GM21390 (cell line): ENCODE results near the gene TTBK1.
"Not testable (repeated sequence)": the region's sequence is repeated elsewhere in the genome, so short reads cannot be mapped to it uniquely, and the experiment has no call there.

Source experiments
- ATAC-seq: cut with Tn5 transposase; IDR thresholded peaks from one replicate; pipeline ENCODE4 v1.9.1; 2021; ENCODE audit not compliant: unreplicated experiment

The TTBK1 gene

DNA sequence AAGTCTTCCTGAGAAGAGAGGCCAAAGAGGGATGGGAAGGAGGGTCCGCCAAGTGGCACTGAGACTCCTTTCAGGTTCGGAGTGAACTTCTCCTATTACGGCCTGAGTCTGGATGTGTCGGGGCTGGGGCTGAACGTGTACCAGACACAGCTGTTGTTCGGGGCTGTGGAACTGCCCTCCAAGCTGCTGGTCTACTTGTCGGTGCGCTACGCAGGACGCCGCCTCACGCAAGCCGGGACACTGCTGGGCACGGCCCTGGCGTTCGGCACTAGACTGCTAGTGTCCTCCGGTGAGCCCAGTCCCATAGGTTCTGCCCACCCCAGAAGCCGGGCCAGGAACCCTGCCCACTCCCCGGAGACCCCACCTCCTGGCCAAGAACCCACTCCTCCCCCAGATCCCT, 58.8 kb downstream of the TTBK1 start:
- no peak for ATAC-seq

DNA sequence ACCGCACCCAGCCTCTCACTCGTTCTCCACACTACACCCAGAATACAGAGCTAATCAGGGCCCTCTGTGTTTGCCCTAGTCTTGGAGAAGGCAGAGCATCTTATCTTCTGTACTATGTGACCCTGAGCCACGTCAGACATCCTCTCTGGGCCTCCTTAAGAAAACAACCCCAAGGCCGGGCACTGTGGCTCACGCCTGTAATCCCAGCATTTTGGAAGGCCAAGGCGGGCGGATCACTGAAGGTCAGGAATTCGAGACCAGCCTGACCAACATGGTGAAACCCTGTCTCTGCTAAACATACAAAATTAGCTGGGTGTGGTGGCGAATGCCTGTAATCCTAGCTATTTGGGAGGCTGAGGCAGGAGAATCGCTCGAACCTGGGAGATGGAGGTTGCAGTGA, 59.7 kb downstream of the TTBK1 start:
- ATAC-seq: not testable (repeated sequence)

DNA sequence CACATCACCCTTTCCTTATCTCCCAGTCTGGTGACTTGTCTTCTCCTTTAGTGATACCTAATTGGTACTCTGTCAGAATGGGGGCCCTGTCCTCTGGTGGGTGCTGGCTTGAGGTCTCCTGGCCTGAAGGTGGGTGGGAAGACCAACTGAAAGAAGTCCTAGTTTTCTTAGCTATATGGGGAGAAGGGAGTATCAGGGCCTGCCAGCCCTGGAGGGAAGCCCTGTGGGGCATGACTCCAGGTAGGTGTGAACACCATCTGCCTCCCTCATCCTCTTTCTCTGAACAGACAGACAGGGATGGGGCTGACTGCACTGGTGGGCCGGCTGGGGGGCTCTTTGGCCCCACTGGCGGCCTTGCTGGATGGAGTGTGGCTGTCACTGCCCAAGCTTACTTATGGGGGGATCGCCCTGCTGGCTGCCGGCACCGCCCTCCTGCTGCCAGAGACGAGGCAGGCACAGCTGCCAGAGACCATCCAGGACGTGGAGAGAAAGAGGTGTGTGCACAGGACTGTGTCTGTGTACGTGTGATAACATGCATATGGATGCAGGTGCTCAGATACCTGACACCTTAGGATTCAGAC, 60.6 kb downstream of the TTBK1 start:
- ATAC-seq: no peak

DNA sequence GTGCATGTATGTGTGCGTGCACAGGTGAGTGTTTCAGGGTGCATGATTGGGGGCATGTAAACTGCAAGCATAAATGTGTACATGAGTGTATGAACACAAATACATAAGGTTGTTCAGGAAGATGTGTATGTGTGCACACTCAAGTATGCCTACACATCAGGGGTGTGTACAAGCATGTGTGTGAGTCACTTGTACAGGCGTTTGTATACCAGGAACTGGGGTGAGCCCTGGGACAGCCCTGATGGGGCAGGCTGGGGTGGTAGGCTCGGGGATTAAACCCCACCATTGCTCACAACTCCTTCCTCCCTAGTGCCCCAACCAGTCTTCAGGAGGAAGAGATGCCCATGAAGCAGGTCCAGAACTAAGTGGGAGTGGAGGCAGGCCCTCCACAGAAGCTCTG, 61.1 kb downstream of the TTBK1 start:
- ATAC-seq: no peak

DNA sequence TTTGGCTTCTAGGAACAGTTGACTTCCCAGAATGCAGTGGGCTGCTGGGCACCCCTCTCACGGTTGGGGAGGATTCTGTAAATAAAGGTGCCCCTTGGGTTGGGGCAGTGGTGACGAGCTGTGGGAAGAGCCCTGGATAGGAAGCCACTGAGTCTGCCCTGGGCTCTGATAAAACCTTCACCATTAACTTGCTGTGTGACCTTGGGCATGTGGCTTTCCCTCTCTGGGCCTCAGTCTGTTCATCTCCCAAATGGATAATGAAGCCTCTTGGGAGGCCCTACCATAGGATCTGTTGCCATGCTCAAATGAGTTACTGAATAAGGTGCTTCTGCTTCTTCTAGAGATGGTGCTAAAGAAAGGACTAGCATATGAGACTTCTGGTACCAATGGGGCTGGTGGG, 61.6 kb downstream of the TTBK1 start:
- ATAC-seq: no peak

DNA sequence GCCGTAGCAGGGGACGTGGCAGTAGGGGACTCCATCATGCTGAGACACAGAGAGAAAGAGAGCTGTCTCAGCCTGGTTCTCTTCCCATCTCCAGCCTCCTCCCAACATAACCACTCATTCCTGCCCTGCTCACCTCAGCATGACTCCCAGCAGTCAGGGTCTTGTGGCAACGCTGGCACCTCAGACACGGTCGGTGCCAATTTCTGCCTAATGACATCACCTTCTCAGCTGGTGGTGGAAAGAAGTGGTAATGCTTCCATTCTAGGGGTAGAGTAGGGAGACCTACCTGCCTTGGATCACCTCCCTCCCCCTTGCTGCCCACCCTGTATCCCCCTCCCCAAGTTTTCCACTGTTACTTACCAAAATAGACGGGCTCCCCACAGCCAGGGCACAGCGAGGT, 62.8 kb downstream of the TTBK1 start:
- no peak for ATAC-seq

DNA sequence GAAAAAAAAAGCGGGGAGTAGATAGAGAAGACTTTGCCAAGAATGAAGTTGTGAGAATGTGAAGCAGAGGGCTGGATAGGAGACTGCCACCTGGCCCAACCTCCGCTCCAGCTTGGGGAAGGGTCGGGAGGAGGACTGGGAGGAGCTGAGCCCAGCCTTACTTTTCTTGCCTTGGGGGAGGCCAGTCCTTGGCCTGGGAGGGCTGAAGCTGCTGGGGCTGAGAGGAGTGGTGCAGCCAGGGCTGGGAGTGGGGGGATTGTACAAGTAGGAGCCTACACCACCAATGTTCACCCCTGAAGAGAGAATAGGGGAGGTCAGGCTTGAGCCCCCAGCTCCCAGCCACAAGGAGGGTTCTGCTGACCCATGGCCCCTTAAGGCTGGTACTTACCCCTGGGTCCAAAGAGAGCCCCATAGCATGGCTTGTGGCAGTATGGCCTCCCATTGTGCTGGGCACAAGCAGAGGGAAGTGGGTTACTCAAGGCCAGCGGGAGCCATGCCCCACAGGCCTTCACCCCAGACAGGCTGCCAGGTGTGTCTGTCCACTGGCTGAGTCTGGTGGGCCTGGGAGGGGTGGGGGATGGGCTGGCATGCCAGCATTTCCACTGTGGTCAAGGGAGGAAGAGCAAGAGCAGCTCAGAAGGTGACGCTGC, 64.3 kb downstream of the TTBK1 start:
- no peak for ATAC-seq

DNA sequence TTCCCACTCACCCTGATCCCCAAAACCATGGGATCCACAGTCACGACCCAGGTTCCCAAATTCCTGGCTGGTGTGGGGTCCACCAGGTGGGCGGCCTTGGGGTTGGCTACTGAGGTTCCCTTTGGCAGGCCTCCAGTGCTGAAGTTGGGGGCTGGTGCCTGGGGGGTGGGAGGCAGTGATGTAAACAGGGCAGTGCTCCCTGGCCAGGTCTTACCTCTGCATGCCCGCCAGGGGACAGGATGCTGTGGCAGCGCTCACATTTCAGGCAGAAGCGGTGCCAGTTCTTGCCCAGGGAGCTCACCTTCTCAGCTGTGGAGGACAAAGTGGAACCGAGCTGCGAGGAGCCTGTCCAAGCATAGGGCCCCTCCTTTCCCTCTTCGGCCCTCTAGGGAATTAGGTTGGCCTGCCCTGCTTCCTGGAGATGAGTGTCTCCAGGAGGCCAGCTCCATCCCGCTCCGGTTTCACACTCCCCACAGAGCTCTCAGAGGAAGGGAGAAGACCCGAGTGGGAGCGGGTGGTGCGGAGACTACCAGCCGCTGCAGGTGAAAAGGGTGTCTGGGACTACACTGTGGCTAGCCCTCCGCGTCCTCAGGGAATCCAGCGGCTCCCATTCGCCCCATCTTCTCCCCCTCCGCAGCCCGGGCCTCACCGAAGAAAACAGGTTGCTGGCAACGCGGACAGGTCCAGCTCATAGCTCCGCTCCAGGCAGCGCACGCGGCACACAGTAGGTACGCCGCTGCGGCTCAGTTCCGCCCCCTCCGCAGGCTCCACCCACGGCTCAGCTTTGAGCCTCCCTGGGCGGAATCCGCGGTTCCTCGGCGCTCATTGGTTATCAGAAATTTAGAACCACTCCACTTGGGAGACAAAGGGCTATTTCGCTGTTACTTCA, 65.1 kb downstream of the TTBK1 start, which contains the start of gene CRIP3:
CRIP3 (minus strand) TSS at position 726 of the 889 bp plus-strand sequence; CDS start at position 692, 34 bp downstream.
- ATAC-seq: no peak

DNA sequence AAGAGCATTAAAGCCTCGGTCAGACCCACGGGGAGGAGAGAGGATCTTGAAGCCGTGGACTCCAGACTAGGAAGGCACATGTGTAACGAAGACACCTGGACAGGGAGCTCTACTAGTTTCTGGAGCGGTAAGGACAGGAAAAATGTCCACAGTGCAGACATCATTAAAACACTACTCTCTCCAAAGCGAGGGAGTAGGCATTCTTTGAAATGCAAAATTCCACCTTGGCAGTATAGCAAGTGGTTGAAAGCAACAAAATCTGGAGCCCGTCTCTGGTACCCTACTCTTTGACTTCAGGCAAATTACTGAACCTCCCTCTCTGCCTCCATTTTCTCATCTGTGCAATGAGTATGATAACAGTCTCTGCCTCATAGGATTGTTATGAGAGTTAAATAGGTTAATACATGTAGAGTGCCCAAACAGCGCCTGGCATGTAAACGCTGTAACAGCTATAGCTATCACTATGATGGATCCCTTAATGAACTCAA, 65.8 kb downstream of the TTBK1 start:
- no peak for ATAC-seq

DNA sequence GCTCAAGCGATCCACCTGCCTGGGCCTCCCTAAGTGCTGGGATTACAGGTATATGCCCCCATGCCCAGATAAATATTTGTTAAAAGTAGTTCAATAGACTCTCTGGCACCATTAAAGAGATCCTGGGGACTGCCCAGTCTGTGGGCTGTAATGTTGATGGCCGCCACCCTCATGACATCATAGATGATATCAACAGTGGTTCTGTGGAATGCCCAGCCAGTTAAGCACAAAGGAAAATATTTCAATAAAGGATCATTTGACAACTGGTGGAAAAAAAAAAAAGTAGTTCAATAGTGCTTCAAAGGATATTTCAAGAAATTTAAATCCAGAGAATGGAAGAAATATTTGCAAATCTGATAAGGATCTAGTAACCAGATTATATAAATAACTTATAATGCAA, 66.9 kb downstream of the TTBK1 start:
- ATAC-seq: no peak

DNA sequence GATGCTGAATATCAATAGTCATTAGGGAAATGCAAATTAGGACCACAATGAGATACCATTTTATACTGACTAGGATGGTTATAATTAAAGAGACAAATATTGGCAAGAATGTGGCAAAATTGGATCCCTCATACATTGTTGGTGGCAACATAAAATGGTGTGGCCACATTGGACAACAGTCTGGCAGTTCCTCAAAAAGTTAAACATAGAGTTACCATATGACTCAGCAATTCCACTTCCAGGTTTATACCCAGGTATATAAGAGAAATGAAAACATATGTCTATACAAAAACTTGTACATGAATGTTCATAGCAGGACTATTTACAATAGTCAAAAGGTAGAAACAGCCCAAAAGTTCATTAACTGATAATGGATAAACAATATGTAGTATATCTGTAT, 67.3 kb downstream of the TTBK1 start:
- no peak for ATAC-seq

DNA sequence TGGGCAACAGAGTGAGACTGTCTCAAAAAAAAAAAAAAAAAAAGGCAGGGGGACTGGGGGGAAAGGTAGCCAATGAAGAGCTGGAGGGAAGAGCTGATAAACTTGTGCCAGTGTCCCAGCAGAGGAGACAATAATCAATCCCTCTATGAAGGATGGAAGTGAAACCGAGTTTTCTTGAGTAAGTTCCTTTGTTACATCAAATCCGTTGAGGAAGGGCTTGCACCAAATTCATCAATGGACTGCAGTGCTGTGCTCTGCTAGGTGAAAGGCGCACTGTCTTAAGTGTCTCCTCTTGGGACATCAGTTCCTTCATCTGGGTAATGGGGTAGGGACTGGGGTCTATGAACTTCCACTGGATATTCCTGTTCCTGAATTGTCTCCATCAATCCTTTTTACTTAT, 68.4 kb downstream of the TTBK1 start:
- no peak for ATAC-seq

DNA sequence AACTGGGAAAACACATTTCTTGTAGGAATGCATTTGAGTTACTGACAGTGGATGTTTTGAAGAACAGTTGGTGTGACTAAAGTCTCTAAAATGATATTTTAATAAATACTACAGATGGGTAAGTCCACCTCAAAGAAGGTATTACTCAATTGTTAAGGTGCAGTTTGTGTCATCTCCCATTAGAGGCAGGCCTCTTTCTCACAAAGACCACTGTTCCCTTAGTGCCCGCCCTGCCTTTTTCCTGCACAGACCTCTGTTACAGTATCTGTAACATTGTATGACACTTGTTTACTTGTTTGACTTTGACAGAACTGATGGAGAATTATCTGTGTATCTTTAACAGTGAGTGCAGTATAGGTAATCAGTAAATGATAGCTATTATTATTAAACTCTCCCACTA, 70.5 kb downstream of the TTBK1 start:
- no peak for ATAC-seq

DNA sequence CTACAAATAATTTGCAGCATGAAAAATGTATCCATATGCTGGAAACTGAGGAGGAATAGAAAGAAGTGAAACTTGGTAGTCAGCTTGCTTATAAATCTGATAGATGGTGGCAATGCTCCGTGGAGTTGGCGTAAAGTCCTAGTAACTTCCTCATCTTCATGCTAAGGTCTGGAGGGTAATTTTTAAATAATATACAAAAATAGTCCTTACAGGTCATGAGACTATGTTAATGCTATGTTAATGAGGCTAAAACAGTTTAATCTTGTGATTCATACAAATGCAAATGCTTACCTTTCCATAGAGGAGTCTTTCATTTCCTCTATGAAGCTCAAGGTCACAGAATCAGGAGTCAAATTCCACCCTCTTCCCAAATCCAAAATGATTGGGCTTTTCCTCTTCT, 74.7 kb downstream of the TTBK1 start:
- no peak for ATAC-seq

DNA sequence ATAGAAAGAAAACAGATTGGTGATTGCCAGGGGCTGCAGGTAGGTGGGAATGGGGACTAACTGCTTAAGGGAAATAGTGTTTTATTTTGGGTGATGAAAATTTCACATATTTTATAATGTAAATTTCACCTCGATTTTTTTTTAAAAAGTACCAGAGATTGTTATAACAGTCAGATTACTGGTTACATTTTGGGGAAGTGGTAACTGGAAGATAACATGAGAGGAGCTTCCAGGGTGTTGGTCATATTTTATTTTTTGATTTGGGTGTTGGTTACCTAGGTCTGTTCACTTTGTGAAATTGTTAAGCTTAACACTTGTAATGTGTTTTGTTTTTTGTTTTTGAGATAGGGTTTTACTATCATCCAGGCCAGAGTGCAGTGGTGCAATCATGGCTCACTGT, 82.6 kb downstream of the TTBK1 start:
- no peak for ATAC-seq

DNA sequence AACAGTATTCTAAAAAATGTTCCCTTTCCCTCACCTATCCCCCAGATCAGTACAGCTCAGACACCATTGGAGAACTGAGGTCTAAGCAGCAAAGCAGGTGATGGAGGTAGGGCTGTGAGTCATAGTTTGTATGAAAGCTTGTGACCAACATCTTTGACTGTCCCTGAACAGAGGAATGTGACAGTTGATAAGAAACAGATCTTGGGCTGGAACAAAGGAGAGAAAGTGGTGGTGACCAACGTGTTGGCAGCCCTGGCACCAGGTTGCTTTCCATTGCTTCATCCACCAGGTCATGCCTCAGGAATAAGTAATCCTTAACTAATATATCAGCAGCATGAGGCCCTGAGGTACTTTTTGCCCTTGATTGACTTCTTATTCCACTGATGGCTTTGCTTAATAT, 85.2 kb downstream of the TTBK1 start:
- no peak for ATAC-seq

DNA sequence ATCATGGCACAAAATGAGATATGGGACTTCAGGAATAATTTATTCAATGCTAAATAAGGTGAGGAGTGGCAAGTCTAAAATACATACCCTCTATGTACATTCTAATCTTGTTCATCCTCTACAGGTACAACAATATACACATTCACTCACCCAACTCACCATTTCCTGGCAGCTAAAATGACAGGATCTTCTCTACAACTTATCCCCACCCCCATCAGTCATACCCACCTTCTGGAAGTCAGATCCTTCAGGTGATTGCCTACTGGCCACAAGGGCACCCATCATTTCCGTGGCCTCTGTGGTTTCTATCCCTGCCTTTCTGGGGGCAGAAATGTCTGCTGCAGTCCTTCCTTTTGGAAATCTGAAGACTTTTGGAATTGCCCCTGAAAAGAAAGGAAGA, 88.2 kb downstream of the TTBK1 start:
- ATAC-seq: no peak

DNA sequence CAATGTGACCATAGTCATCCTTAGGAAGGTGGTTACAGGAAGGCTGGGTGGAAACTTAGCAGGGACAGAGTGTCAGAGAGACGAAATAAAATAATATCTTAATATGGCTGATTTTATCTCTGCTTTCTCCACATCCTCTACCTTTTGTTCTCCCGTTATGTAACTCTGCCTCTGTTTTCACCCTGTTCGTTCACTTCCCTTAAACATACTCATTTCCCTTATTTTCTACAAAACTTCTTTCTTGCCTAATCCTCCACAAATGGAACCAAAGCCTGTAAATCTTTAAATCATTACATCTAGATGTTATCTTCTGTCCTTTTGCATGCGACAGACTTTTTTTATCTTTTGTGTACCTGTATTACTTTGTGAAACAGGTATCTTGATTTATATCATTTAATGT, 88.6 kb downstream of the TTBK1 start:
- ATAC-seq: no peak

DNA sequence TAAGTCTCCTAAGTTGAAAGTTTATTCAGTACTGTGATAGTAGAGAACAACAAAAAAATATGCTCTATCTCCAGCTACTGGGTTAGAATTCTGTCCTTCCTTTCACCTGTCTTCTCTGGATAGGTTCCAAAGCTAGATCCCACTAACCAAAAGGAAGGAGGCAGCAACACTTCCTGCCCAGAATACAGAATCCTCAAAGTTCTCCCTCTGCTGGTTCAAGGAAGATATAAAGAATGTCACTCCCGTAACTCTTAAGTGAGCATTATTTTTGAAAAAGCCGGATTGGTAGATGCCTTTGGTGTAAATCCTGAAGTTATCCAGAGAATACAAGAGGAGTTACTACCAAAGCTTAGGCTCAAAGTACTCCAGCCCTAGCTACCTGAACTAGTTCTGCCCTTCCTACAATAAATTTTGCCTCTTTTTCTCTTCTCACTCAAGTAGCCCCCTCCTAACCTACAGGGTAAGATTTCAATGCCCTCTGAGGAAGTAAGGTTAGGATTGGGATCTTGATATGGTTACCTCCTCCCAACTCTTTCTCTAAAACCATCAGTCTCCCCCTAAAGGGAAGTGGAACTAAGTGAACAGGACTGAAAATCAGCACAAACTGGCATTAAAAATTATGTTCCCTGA, 91.3 kb downstream of the TTBK1 start:
- ATAC-seq: no peak

DNA sequence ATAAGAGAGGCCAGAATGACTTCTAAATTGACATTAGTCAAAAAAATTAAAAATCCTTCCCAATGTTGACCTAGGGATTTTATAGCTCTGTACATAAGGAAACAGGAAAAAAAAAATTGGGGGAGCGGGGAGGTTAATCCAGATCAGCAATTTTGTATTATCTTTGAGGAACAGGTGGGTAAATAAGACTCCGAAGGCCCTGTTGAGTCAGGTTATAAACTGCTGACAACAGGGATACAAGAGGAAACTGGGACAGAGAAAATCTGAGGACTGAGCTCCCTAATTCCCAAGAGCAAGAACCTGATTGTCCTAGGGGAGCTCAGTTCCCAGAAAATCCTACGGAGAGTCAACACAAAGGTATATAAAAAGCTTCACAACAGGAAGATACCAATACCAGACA, 92.2 kb downstream of the TTBK1 start:
- no peak for ATAC-seq

DNA sequence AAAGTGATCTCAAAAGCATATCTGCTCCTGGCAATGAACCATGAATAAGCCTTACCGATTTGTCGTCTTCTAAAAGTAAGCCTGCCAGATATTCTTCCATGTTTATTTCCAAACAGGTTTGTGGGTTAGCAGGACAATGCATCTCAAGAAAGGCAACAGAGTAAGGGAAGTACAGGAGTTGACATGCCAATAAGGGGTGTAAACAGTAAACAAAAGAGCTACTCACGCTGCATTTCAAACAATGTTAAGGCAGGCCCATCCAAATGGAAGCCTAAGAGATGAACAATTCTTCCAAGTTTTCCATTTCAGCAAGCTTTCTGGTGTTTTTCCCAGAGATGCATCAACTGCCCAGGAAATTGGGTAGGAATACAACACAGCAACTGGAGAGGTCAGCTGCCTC, 93.1 kb downstream of the TTBK1 start:
- ATAC-seq: no peak
